A204.1 (cell line): ENCODE measurements around the gene PTPRD.

Experiments
- FAIRE-seq: peaks from 2 replicates; lab custom pipeline; 2012; peaks lifted over from hg19 to GRCh38; lab: Jason Lieb, UNC

The PTPRD gene

GRCh38 chr9:10172476-10172875 is 440.3 kb downstream of the PTPRD start:
- no peak for FAIRE-seq

GRCh38 chr9:10168241-10168640 is 444.6 kb downstream of the PTPRD start:
- FAIRE-seq = no peak

DNA sequence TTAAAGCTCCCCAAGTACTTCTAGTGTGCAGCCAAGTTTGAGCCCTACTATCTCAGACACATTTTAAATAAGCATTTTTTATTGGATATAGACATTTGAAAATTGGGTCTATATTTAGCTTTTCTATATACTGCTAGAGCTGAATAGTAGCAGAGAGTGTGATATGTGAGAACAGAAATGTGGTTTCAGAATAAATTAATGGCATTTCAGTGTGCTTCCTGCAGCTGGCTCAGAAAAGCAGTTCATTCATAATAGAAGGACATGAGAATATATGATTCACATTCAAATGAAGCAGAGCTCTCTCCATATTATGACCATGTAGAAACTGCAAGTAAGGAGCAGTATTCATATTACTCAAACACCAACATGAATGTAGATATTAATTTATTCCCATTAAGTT is 464.0 kb downstream of the PTPRD start:
- FAIRE-seq = no peak

DNA sequence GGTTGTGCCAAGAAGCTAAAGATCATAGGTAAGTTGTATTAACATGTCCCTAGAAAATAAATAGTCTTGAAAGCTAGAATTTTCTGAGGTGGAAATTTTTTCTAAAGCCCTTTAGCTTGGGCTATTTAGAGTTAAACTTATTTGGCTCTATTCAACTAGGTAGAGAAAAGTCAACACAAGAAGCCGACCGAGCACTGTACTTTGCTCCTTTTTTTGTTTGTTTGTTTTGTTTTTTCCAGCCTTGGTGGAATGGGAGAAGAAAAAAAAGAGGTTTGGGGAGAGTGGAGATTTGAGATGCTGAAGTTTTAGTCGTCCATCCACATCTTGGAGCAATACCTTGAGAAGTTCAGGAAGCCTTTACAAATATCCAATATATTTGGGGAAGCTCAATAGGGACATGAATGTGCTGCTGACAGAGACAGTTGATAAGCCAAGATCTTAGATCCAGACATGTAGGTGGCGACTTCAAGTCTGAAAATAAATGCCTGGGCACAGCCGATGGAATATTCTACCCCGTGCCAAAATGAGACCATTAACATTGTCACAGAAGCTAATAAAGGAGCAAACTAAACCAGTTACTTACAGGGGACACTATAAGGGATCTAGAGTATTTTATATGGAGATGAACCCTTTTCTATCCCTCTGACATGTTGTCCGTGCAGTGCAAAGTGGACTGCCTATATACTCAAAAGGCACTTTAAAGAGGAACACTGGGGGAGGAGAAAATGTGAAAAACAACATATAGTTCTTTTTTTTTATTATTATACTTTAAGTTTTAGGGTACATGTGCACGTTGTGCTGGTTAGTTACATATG is 466.1 kb downstream of the PTPRD start:
- no peak for FAIRE-seq

DNA sequence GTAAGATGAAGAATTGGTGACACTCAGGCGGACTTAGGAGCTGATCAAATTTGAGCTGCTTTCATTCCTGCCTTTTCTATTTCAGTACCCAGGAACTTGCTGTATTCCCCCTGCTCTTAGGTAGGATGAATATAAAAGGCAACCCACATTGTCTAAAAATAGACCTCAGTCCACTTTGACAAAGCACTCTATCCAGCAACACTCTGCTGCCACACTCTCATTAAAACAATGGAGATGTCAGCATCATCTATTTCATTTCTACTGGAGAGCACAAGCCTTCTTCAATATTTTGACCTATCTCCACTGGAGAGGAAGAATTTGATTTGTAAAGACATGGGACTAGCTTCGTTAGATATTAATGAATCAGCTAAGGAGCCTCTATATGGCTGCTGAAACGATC is 468.4 kb downstream of the PTPRD start:
- FAIRE-seq = no peak

DNA sequence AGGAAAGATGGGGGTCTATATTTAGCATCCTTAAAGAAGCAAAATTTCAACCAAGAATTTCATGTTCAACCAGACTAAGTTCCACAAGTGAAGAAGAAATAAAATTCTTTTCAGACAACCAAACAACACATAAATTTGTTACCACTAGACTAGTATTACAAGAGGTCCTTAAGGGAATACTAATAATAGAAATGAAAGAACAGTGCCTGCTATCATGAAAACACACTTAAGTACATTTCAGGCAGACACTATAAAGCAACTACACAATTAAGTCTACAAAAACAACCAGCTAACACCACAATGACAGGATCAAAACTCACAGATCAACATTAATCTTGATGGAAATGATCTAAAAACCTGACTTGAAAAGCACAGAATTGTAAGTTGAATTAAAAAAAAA is 477.2 kb downstream of the PTPRD start:
- FAIRE-seq = no peak

GRCh38 chr9:10134266-10134665 is 478.5 kb downstream of the PTPRD start:
- no peak for FAIRE-seq

DNA sequence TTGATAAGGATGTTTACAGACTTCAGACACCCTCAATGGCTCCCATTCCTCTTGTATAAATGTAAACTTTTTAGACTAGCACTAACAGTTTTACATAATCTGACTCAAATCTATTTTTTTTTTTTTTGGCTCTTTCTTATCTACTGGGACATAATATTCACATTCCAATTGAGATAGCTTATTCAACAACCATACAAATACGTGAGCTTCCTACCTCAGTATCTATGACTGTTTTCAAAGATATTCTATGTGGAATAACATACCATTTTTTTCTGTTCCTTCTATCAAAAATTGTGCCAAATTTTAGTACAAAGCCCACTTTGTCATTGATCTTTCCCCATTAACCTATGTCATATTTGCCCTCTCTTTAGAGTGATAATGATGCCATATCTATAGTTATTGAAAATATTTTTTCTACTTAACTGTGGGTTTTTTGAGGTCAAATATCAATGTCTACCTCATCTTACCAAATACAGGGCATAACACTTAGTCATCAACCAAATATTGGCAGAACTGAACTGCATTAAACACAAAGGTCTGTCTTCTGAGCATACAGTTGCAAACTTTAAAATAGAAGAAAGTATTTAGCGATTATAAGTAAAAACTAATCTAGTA is 482.6 kb downstream of the PTPRD start:
- FAIRE-seq = no peak

- no peak for FAIRE-seq
These were observed 484.9 kb downstream of the PTPRD start for GRCh38 chr9:10127867-10128266.

DNA sequence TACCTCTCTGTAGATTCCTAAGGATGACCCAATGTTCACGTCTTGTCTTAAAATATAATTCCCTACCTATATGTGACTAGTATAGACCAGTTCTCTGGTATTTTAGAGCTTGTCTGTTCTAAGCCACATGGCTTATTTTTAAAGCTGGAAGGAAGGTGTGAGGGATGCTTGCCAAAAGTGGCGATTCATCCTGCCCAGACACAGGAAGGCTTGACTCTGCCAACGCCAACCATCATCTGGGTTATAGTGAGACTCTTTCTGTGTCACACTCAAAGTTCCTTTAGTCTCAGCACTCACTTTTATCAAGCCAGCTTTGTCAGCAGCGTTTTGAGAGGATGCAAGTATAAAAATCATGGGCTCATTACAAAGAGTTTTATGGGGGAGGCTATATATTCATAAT is 500.0 kb downstream of the PTPRD start:
- no peak for FAIRE-seq

- FAIRE-seq = no peak
These were observed 500.7 kb downstream of the PTPRD start for GRCh38 chr9:10112070-10112469.

DNA sequence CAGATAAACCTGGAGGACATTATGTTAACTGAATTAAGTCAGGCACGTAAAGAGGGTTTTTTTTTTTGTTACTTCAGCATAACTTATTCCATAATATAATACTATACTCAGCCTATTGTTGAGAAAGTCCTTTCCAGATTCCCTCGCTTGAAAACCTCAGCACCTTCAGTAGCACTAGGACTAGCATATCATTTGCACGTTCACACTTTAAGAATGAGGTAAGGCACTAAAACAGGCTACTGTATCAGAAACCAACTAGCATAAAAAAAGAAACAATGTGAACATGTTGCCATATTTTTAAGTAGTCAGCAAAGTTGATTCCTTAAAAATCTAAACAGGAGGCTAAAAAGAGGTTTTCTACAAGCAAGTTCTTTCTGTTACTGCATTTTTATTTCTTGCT is 504.0 kb downstream of the PTPRD start:
- FAIRE-seq = no peak

DNA sequence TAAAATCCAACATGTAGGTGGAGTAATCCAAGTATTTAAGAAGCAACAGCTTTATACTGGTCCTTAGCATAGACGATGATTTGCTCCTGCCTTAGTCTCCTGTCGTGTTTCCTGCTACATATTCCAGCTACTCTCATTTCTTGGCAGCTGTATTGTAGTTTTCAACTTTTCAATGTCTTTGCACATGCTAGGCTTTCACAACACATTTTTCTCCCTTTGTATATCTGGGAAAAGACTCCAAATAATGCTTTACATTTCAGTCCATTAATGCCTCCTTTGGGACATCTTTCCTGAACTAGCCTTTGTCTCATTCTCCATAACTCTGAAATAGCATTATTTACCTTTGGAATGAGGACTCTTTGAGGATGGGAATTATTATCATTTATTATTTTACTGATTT is 508.0 kb downstream of the PTPRD start:
- no peak for FAIRE-seq

- FAIRE-seq = no peak
These were observed 517.6 kb downstream of the PTPRD start for GRCh38 chr9:10095208-10095607.

- FAIRE-seq = no peak
These were observed 518.2 kb downstream of the PTPRD start for GRCh38 chr9:10094563-10094962.

DNA sequence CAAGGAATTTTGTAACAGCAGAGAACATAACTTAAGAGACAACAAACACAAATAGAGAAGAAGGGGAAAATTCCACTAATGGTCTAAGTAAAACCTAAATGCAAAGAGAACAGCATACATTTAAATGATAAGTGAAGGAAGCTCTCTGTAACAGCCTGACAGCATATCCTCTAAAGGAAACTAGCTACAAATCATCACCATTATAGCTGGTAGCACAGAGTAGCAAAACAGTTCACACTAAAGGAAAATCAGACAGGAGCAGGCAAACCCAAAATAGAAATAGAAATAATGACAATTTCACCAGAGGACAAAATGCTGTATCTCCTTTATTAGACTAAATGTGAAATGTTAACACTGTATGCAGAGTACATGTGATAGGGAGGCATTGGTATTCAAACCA is 532.8 kb downstream of the PTPRD start:
- no peak for FAIRE-seq

DNA sequence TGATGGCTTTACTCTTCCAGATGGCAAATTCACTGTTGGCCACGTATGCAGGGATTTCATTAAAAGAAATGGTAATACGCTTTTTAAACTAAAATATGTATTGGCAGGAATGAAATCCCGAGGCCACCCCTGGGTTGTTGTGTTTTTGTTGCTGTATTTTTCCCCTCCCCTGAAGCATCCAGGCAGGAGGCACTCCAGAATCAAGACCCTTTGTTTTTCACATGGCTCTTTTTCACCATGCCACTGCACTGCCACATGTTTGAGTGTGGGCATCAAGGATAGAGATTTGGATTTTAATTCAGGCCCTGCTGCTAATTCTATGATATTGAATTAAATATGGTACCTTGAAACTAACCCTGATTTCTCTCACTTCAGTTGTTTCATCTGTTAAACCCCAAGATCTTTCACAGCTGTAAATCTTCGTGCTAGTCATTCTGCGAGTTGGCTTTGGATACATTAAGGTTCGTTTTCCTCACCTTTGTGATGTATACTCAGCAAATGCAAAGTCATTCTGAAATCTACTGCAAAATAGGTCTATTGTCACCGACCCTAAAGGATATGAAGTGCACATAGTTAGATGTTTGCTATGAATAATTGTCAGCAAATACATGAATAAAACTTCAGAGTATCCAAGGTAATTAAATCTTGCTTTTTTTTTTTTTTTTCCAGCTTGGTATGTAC is 533.4 kb downstream of the PTPRD start:
- no peak for FAIRE-seq

DNA sequence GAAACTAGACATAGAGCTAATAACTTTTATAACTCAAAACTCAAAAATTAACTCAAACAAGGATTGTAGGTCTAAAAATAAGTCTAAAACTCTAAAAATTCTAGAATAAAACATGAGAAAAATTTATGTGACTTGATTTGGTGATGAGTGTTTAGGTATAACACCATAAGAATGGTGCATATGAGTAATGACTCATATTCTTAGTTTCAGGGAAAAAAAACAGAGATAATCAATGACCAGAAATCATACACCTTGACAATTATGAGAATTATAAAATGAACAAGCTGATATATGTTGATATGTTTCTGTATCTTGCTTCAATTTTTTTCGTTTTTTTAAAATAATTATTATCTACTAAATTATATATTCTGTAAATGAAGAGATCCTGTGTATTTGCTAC is 541.2 kb downstream of the PTPRD start:
- FAIRE-seq = no peak

DNA sequence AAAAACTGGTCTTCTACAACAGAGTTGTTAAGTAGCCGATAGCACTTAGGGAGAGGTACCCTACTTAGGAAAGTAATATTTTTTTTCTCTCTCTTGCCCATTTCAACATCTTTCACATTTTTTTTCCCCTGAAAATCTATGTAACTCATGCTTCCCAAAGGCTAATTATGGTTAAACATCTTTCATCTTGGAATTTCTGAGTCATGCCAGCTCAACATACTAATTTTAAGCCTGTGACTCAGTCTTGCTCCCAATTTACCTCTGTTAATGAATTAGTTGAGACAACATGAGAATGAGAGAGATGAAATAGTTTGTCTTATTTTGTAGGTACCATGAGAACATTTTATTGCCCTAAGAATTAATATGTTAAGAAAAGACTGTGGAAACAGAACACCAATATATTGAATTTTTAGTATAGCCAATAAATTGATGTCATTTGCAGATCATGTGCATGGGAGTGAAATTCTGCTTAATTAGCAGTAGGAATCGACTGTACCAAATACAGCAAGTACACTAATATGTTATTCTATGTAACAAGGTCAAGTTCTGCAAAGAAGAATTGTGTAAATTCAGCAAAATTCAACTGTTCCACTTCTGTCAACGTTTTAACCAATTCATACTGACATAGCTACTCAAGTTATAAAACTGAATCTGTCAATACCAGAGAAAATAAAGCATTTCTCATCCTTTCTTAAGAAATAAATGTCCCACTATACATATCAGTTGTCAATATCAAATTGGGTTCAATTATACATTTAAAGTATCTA is 550.0 kb downstream of the PTPRD start:
- FAIRE-seq = no peak

- no peak for FAIRE-seq
These were observed 553.8 kb downstream of the PTPRD start for GRCh38 chr9:10059044-10059443.

DNA sequence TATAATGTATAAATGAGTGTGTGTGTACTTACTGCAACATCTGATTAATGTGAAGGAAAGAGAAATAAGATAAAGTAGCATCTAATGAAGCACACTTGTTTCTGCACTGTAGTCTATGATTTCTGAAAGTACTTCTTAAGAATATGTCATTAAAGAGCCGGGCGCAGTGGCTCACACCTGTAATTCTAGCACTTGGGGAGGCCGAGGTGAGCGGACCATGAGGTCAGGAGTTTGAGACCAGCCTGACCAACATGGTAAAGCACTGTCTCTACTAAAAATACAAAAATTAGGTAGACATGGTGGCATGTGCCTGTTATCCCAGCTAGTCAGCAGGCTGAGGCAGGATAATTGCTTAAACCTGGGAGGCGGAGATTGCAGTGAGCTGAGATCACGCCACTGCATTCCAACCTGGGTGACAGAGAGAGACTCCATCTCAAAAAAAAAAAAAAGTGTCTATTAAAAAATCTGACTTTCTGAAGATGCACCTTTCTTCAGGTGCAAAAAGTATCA is 556.9 kb downstream of the PTPRD start:
- FAIRE-seq = no peak

DNA sequence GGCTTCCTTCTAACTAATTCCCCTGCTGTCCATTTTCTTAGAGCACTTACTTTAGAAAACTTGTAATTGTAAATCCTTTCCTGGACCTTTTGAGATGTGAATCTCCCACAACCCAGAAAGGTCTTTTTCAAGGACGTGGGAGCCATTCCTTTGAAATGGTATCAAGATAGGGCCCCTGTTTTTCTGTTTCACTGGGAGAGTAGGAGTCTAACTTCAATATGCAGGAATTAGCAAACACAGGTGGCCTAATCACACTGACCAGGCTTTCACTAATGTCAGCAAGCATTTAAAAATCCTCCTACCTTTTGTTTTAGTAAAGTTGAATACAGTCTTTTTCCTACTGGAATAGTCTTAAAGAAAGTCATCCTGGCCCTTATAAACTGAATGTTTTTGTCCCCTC is 558.3 kb downstream of the PTPRD start:
- no peak for FAIRE-seq

DNA sequence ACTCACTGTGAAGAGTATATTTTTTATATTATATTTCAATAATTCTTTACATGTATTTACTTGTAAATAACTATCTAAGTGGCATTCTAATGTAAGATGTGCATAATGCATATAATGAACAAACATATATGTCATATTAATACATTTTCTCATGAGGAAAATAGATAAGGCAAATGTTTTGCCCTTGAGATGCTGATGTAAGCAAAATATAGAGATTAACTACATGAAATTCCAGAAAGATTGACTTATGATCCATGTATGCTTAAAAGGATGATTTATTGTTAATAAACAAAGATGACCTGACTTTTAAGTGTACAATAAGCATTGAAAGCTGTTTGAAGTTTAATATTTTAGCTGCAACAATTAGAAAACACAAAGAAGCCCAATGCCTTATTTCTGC is 559.9 kb downstream of the PTPRD start:
- no peak for FAIRE-seq
